Sigmoid colon (tissue), 4 donors: ENCODE measurements around the gene VSTM2L.

Experiments
- POLR2A ChIP-seq, 2 donors: fragments of 450-650 bp; IDR thresholded peaks; one replicate each; pipeline ENCODE4 v1.6.1; 2016; ENCODE audit warnings: antibody characterized with exemption in 2 of 2, mild to moderate bottlenecking in 2 of 2, moderate library complexity in 2 of 2
- POLR2AphosphoS5 ChIP-seq, 4 donors: sonication (generic); formaldehyde crosslinking; IDR thresholded peaks; one replicate each; pipeline ENCODE4 v1.6.1; 2017; ENCODE audit warnings: antibody characterized with exemption in 4 of 4
- TF ChIP-seq, protein P1 (sequence below), 4 experiments: fragments of 450-650 bp in 3 of 4; fragments of 200-600 bp in 1 of 4; IDR thresholded peaks; one replicate each; pipeline ENCODE4 v1.5.1; 2016 to 2019; ENCODE audit warnings: antibody characterized with exemption in 4 of 4, mild to moderate bottlenecking in 3 of 4, moderate library complexity in 2 of 4

GRCh38 chr20:37918035-37918434 is 15.1 kb downstream of the VSTM2L start:
- TF ChIP-seq, protein P1, sequence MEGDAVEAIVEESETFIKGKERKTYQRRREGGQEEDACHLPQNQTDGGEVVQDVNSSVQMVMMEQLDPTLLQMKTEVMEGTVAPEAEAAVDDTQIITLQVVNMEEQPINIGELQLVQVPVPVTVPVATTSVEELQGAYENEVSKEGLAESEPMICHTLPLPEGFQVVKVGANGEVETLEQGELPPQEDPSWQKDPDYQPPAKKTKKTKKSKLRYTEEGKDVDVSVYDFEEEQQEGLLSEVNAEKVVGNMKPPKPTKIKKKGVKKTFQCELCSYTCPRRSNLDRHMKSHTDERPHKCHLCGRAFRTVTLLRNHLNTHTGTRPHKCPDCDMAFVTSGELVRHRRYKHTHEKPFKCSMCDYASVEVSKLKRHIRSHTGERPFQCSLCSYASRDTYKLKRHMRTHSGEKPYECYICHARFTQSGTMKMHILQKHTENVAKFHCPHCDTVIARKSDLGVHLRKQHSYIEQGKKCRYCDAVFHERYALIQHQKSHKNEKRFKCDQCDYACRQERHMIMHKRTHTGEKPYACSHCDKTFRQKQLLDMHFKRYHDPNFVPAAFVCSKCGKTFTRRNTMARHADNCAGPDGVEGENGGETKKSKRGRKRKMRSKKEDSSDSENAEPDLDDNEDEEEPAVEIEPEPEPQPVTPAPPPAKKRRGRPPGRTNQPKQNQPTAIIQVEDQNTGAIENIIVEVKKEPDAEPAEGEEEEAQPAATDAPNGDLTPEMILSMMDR (IDR thresholded peaks at IDR 0.05): no peak
- TF ChIP-seq POLR2A (IDR thresholded peaks at IDR 0.05) (no peak), POLR2AphosphoS5 (IDR thresholded peaks at IDR 0.05) (no peak)
